ENCODE measurements around the gene KLHL30. TPM values are rescaled to one million over a fixed set of nuclear protein-coding genes. Genes with fewer than 3 reads are reported as not detected.

Gene KLHL30
- total and polyA plus RNA-seq, 2 experiments from 2014 or later = 0.07 TPM; not detected in 1

GRCh38 chr2:238190445-238190844 is 52.0 kb downstream of the KLHL30 start:
- Histone ChIP-seq H3K79me2 (replicated peaks; ENCODE audit: insufficient read depth) (peaks cover 17% of the 10 kb centered on the region), H3K4me1 (ENCODE audit: insufficient read depth) (no peaks in the 10 kb centered on the region), H3K36me3 (ENCODE audit: insufficient read depth) (peaks cover 24% of the 10 kb centered on the region), H3K4me3 (no peak overlapping the region), H3K27me3 (ENCODE audit: insufficient read depth) (no peaks in the 10 kb centered on the region), H3K27ac (ENCODE audit: low read depth) (no peak overlapping the region), H4K20me1 (replicated peaks; ENCODE audit: insufficient read depth) (peaks cover 14% of the 10 kb centered on the region), H3K9me2 (ENCODE audit: insufficient read depth) (no peaks in the 10 kb centered on the region), H2AFZ (no peak overlapping the region), H3F3A (replicated peaks; ENCODE audit: low read depth) (no peaks in the 10 kb centered on the region), H3K4me2 (no peak overlapping the region)
- no peak overlapping the region for H3K27ac Mint-ChIP-seq
- no peaks in the 10 kb centered on the region for H3K9me3 Mint-ChIP-seq
- TF ChIP-seq, protein P1, sequence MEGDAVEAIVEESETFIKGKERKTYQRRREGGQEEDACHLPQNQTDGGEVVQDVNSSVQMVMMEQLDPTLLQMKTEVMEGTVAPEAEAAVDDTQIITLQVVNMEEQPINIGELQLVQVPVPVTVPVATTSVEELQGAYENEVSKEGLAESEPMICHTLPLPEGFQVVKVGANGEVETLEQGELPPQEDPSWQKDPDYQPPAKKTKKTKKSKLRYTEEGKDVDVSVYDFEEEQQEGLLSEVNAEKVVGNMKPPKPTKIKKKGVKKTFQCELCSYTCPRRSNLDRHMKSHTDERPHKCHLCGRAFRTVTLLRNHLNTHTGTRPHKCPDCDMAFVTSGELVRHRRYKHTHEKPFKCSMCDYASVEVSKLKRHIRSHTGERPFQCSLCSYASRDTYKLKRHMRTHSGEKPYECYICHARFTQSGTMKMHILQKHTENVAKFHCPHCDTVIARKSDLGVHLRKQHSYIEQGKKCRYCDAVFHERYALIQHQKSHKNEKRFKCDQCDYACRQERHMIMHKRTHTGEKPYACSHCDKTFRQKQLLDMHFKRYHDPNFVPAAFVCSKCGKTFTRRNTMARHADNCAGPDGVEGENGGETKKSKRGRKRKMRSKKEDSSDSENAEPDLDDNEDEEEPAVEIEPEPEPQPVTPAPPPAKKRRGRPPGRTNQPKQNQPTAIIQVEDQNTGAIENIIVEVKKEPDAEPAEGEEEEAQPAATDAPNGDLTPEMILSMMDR (conservative IDR thresholded peaks at IDR 0.05; ENCODE audit: low read depth in 2 of 2) = no peak
- TF ChIP-seq EZH2 (IDR thresholded peaks at IDR 0.05; ENCODE audit: low read depth, unreplicated experiment) (no peak), POLR2AphosphoS5 (IDR thresholded peaks at IDR 0.05; ENCODE audit: low read depth) (no peak), ZNF331 (CRISPR knock-in tag; IDR thresholded peaks at IDR 0.05; ENCODE audit: low read depth) (no peak), ZNF114 (CRISPR knock-in tag; IDR thresholded peaks at IDR 0.05) (no peak), STAT1 (IDR thresholded peaks at IDR 0.05; ENCODE audit: unreplicated experiment) (no peak), ETS1 (IDR thresholded peaks at IDR 0.05) (no peak), REST (IDR thresholded peaks at IDR 0.05; ENCODE audit: unreplicated experiment) (no peak)
- no peaks in the 10 kb centered on the region for H3K4me1 Mint-ChIP-seq
- H3K4me3 Mint-ChIP-seq = no peak overlapping the region
- ATAC-seq (no peak), DNase-seq (ENCODE audit: low spot score) (no peak)
- H3K36me3 Mint-ChIP-seq (ENCODE audit: low read depth) = peaks cover 83% of the 10 kb centered on the region
- no peaks in the 10 kb centered on the region for H3K27me3 Mint-ChIP-seq (ENCODE audit: insufficient read depth, low read depth, poor library complexity)

Other genes with a start within 250 kb of the KLHL30 start
- 56.7 and 106 TPM in 2 replicates for gene UBE2F, start 171.7 kb upstream of the KLHL30 start, total RNA-seq (2014; rRNA removed; shearing (Covaris generic))
- 91.3 and 98.2 TPM in 2 replicates for gene UBE2F, start 171.7 kb upstream of the KLHL30 start, polyA plus RNA-seq (2016; fragmentation: Nextera tagmentation; extraction: Ambion mirVana)
- 68.9 and 80.3 TPM in 2 replicates for gene SCLY, start 77.7 kb upstream of the KLHL30 start, total RNA-seq (2014; rRNA removed; shearing (Covaris generic))
- gene SCLY, start 77.7 kb upstream of the KLHL30 start, polyA plus RNA-seq (2016; fragmentation: Nextera tagmentation; extraction: Ambion mirVana) = 57.2 and 61.1 TPM in 2 replicates
- gene ESPNL, start 38.3 kb upstream of the KLHL30 start, total RNA-seq (2014; rRNA removed; shearing (Covaris generic)) = 3.1 and 4.3 TPM in 2 replicates
- 0.44 and 0.71 TPM in 2 replicates for gene ESPNL, start 38.3 kb upstream of the KLHL30 start, polyA plus RNA-seq (2016; fragmentation: Nextera tagmentation; extraction: Ambion mirVana)
- 2.5 and 3.3 TPM in 2 replicates for gene ERFE, start 20.3 kb downstream of the KLHL30 start, total RNA-seq (2014; rRNA removed; shearing (Covaris generic))
- 0.61 and 1.0 TPM in 2 replicates for gene ERFE, start 20.3 kb downstream of the KLHL30 start, polyA plus RNA-seq (2016; fragmentation: Nextera tagmentation; extraction: Ambion mirVana)
- gene ILKAP, start 65.0 kb downstream of the KLHL30 start, total RNA-seq (2014; rRNA removed; shearing (Covaris generic)) = 17.0 and 29.7 TPM in 2 replicates
- 35.9 and 36.3 TPM in 2 replicates for gene ILKAP, start 65.0 kb downstream of the KLHL30 start, polyA plus RNA-seq (2016; fragmentation: Nextera tagmentation; extraction: Ambion mirVana)
- gene HES6, start 101.4 kb downstream of the KLHL30 start, total RNA-seq (2014; rRNA removed; shearing (Covaris generic)) = 76.3 and 85.5 TPM in 2 replicates
- gene HES6, start 101.4 kb downstream of the KLHL30 start, polyA plus RNA-seq (2016; fragmentation: Nextera tagmentation; extraction: Ambion mirVana) = 38.8 and 42.7 TPM in 2 replicates
- 4.6 TPM in 2 replicates for gene PER2, start 149.9 kb downstream of the KLHL30 start, total RNA-seq (2014; rRNA removed; shearing (Covaris generic))
- 2.2 and 2.3 TPM in 2 replicates for gene PER2, start 149.9 kb downstream of the KLHL30 start, polyA plus RNA-seq (2016; fragmentation: Nextera tagmentation; extraction: Ambion mirVana)
- 12.2 and 12.5 TPM in 2 replicates for gene TRAF3IP1, start 181.8 kb downstream of the KLHL30 start, total RNA-seq (2014; rRNA removed; shearing (Covaris generic))
- 20.0 and 20.7 TPM in 2 replicates for gene TRAF3IP1, start 181.8 kb downstream of the KLHL30 start, polyA plus RNA-seq (2016; fragmentation: Nextera tagmentation; extraction: Ambion mirVana)